Mesenteric fat pad (tissue), 1 donor: Measurements from ENCODE around the gene CCDC88C. TPM values are rescaled to one million over a fixed set of nuclear protein-coding genes. Genes with fewer than 3 reads are reported as not detected.
"Not testable (repeated sequence)": the region's sequence is repeated elsewhere in the genome, so short reads cannot be mapped to it uniquely, and the experiment has no call there.

Experiments used
- DNase-seq: peaks from one replicate; pipeline ENCODE4 v3.0.0-alpha.2; 2020; ENCODE audit warnings: low spot score
- total RNA-seq: library from RNA; stranded (reverse); fragmentation: NEBNext Ultra II Directional; extraction: Animal tissue kit (Norgen Biotek cat#: 25700); gene quantifications from one replicate; pipeline ENCODE4 v1.2.1, GENCODE V29; 2021
- donor health status: DM: yes; HTN: yes; CAD: no.

The CCDC88C gene
- total RNA-seq, 1 donor from 2014 or later: 17.4 TPM

- DNase-seq: no peak
Measured at GRCh38 chr14:91274796-91275195, 142.8 kb downstream of the CCDC88C start.

GRCh38 chr14:91273885-91274273 is 143.7 kb downstream of the CCDC88C start:
- DNase-seq: no peak

GRCh38 chr14:91273273-91273884 is 144.2 kb downstream of the CCDC88C start:
- DNase-seq: no peak

- no peak for DNase-seq
Measured at GRCh38 chr14:91272341-91273272, 145.0 kb downstream of the CCDC88C start.

- DNase-seq: no peak
Measured at GRCh38 chr14:91271639-91272038, 146.0 kb downstream of the CCDC88C start.

- no peak for DNase-seq
Measured at GRCh38 chr14:91270619-91271018, 147.0 kb downstream of the CCDC88C start.

- no peak for DNase-seq
Measured at GRCh38 chr14:91270188-91270587, 147.4 kb downstream of the CCDC88C start.

GRCh38 chr14:91269076-91269991 is 148.3 kb downstream of the CCDC88C start:
- no peak for DNase-seq

- DNase-seq: no peak
Measured at GRCh38 chr14:91267965-91268437, 149.6 kb downstream of the CCDC88C start.

GRCh38 chr14:91266276-91266675 is 151.3 kb downstream of the CCDC88C start:
- not testable (repeated sequence) for DNase-seq

GRCh38 chr14:91265404-91265803 is 152.2 kb downstream of the CCDC88C start:
- DNase-seq: no peak

GRCh38 chr14:91264151-91265150 is 153.2 kb downstream of the CCDC88C start:
- DNase-seq: no peak

GRCh38 chr14:91263329-91263728 is 154.3 kb downstream of the CCDC88C start:
- no peak for DNase-seq

- no peak for DNase-seq
Measured at GRCh38 chr14:91261986-91262549, 155.6 kb downstream of the CCDC88C start.

- no peak for DNase-seq
Measured at GRCh38 chr14:91261115-91261514, 156.5 kb downstream of the CCDC88C start.

- DNase-seq: no peak
Measured at GRCh38 chr14:91258876-91259275, 158.7 kb downstream of the CCDC88C start.

- no peak for DNase-seq
Measured at GRCh38 chr14:91258011-91258618, 159.5 kb downstream of the CCDC88C start.

- DNase-seq: no peak
Measured at GRCh38 chr14:91257328-91258010, 160.2 kb downstream of the CCDC88C start.

GRCh38 chr14:91256661-91257060 is 161.0 kb downstream of the CCDC88C start:
- no peak for DNase-seq
